T-helper 1 cell treated with Interleukin-12 subunit alpha and Interleukin-12 subunit beta and Interleukin-4 antibody, amounts not matched to agents 30 μg/mL and 1 μg/mL, for 36 hours (primary cell): Measurements from ENCODE around the gene ADRA1B.
A peak's percentile ranks its signal among the peaks of the same experiment; 100 is the strongest.

ENCODE experiments used
- H3K27ac Mint-ChIP-seq: one replicate; pipeline ENCODE4 v1.8.0; 2021; ENCODE audit warnings: mild to moderate bottlenecking, mixed read lengths
- H3K27me3 Mint-ChIP-seq: one replicate; pipeline ENCODE4 v1.8.0; 2021; ENCODE audit warnings: low read depth, mixed read lengths
- H3K36me3 Mint-ChIP-seq: one replicate; pipeline ENCODE4 v1.8.0; 2021; ENCODE audit warnings: low read depth, mixed read lengths
- H3K4me1 Mint-ChIP-seq: one replicate; pipeline ENCODE4 v1.8.0; 2021; ENCODE audit warnings: low read depth, mixed read lengths
- H3K4me3 Mint-ChIP-seq: one replicate; pipeline ENCODE4 v1.8.0; 2021; ENCODE audit warnings: mild to moderate bottlenecking, moderate library complexity, mixed read lengths
- H3K9me3 Mint-ChIP-seq: one replicate; pipeline ENCODE4 v1.8.0; 2021; ENCODE audit warnings: mixed read lengths

ADRA1B gene

GRCh38 chr5:159915904-159916840 lies at the start of gene ADRA1B:
Gene ADRA1B, plus strand, starts transcription at chr5:159916482. Its CDS starts 424 bp downstream, at chr5:159916906.
- Mint-ChIP-seq H3K9me3 (no peaks in the 10 kb centered on the region), H3K27ac (no peak within 1 kb of the TSS), H3K36me3 (no peaks in the 10 kb centered on the region), H3K4me1 (peaks cover 6% of the 10 kb centered on the region), H3K27me3 (peaks cover 64% of the 10 kb centered on the region), H3K4me3 (peak within 1 kb of the TSS; percentile 7)

- H3K27ac Mint-ChIP-seq, result no peak overlapping the region
- no peaks in the 10 kb centered on the region for H3K4me1 Mint-ChIP-seq
- H3K36me3 Mint-ChIP-seq, result no peaks in the 10 kb centered on the region
- H3K27me3 Mint-ChIP-seq, result peaks cover 1% of the 10 kb centered on the region
- H3K4me3 Mint-ChIP-seq, result no peak overlapping the region
- no peaks in the 10 kb centered on the region for H3K9me3 Mint-ChIP-seq
Measured at GRCh38 chr5:159873680-159874079, 42.6 kb upstream of the ADRA1B start.

GRCh38 chr5:159874263-159874662 lies 42.0 kb upstream of the ADRA1B start:
- no peak overlapping the region for H3K27ac Mint-ChIP-seq
- H3K27me3 Mint-ChIP-seq, result no peaks in the 10 kb centered on the region
- no peaks in the 10 kb centered on the region for H3K36me3 Mint-ChIP-seq
- no peaks in the 10 kb centered on the region for H3K9me3 Mint-ChIP-seq
- H3K4me1 Mint-ChIP-seq, result no peaks in the 10 kb centered on the region
- H3K4me3 Mint-ChIP-seq, result no peak overlapping the region

- H3K27me3 Mint-ChIP-seq, result peaks cover 8% of the 10 kb centered on the region
- no peak overlapping the region for H3K27ac Mint-ChIP-seq
- no peak overlapping the region for H3K4me3 Mint-ChIP-seq
- no peaks in the 10 kb centered on the region for H3K9me3 Mint-ChIP-seq
- H3K4me1 Mint-ChIP-seq, result no peaks in the 10 kb centered on the region
- H3K36me3 Mint-ChIP-seq, result no peaks in the 10 kb centered on the region
Measured at GRCh38 chr5:159877016-159877415, 39.3 kb upstream of the ADRA1B start.

- H3K4me3 Mint-ChIP-seq, result no peak overlapping the region
- H3K9me3 Mint-ChIP-seq, result no peaks in the 10 kb centered on the region
- no peak overlapping the region for H3K27ac Mint-ChIP-seq
- no peaks in the 10 kb centered on the region for H3K4me1 Mint-ChIP-seq
- peaks cover 8% of the 10 kb centered on the region for H3K27me3 Mint-ChIP-seq
- no peaks in the 10 kb centered on the region for H3K36me3 Mint-ChIP-seq
Measured at GRCh38 chr5:159877894-159878448, 38.3 kb upstream of the ADRA1B start.

GRCh38 chr5:159878988-159879471 lies 37.3 kb upstream of the ADRA1B start:
- Mint-ChIP-seq H3K4me1 (no peaks in the 10 kb centered on the region), H3K4me3 (no peak overlapping the region), H3K27me3 (peaks cover 8% of the 10 kb centered on the region), H3K9me3 (no peaks in the 10 kb centered on the region), H3K27ac (no peak overlapping the region), H3K36me3 (no peaks in the 10 kb centered on the region)

GRCh38 chr5:159880676-159881075 lies 35.6 kb upstream of the ADRA1B start:
- H3K27me3 Mint-ChIP-seq, result peaks cover 13% of the 10 kb centered on the region
- H3K27ac Mint-ChIP-seq, result no peak overlapping the region
- no peaks in the 10 kb centered on the region for H3K4me1 Mint-ChIP-seq
- H3K9me3 Mint-ChIP-seq, result no peaks in the 10 kb centered on the region
- no peak overlapping the region for H3K4me3 Mint-ChIP-seq
- H3K36me3 Mint-ChIP-seq, result no peaks in the 10 kb centered on the region

- no peaks in the 10 kb centered on the region for H3K36me3 Mint-ChIP-seq
- H3K4me1 Mint-ChIP-seq, result no peaks in the 10 kb centered on the region
- H3K4me3 Mint-ChIP-seq, result no peak overlapping the region
- H3K27ac Mint-ChIP-seq, result no peak overlapping the region
- H3K9me3 Mint-ChIP-seq, result no peaks in the 10 kb centered on the region
- peaks cover 13% of the 10 kb centered on the region for H3K27me3 Mint-ChIP-seq
Measured at GRCh38 chr5:159881967-159882366, 34.3 kb upstream of the ADRA1B start.

GRCh38 chr5:159883522-159883950 lies 32.7 kb upstream of the ADRA1B start:
- no peak overlapping the region for H3K27ac Mint-ChIP-seq
- no peak overlapping the region for H3K4me3 Mint-ChIP-seq
- H3K9me3 Mint-ChIP-seq, result no peaks in the 10 kb centered on the region
- no peaks in the 10 kb centered on the region for H3K4me1 Mint-ChIP-seq
- peaks cover 13% of the 10 kb centered on the region for H3K27me3 Mint-ChIP-seq
- H3K36me3 Mint-ChIP-seq, result no peaks in the 10 kb centered on the region

- Mint-ChIP-seq H3K27me3 (peaks cover 13% of the 10 kb centered on the region), H3K36me3 (no peaks in the 10 kb centered on the region), H3K9me3 (no peaks in the 10 kb centered on the region), H3K27ac (no peak overlapping the region), H3K4me1 (no peaks in the 10 kb centered on the region), H3K4me3 (no peak overlapping the region)
Measured at GRCh38 chr5:159884917-159885620, 31.2 kb upstream of the ADRA1B start.

GRCh38 chr5:159886296-159886695 lies 30.0 kb upstream of the ADRA1B start:
- H3K36me3 Mint-ChIP-seq, result no peaks in the 10 kb centered on the region
- H3K27ac Mint-ChIP-seq, result no peak overlapping the region
- H3K9me3 Mint-ChIP-seq, result no peaks in the 10 kb centered on the region
- H3K4me1 Mint-ChIP-seq, result no peaks in the 10 kb centered on the region
- peaks cover 7% of the 10 kb centered on the region for H3K27me3 Mint-ChIP-seq
- no peak overlapping the region for H3K4me3 Mint-ChIP-seq

- no peaks in the 10 kb centered on the region for H3K36me3 Mint-ChIP-seq
- no peak overlapping the region for H3K27ac Mint-ChIP-seq
- no peak overlapping the region for H3K4me3 Mint-ChIP-seq
- no peaks in the 10 kb centered on the region for H3K9me3 Mint-ChIP-seq
- peaks cover 5% of the 10 kb centered on the region for H3K27me3 Mint-ChIP-seq
- no peaks in the 10 kb centered on the region for H3K4me1 Mint-ChIP-seq
Measured at GRCh38 chr5:159887050-159887449, 29.2 kb upstream of the ADRA1B start.

GRCh38 chr5:159888860-159889259 lies 27.4 kb upstream of the ADRA1B start:
- Mint-ChIP-seq H3K4me1 (no peaks in the 10 kb centered on the region), H3K27me3 (peaks cover 5% of the 10 kb centered on the region), H3K27ac (no peak overlapping the region), H3K4me3 (no peak overlapping the region), H3K36me3 (no peaks in the 10 kb centered on the region), H3K9me3 (no peaks in the 10 kb centered on the region)

GRCh38 chr5:159890141-159890540 lies 26.1 kb upstream of the ADRA1B start:
- Mint-ChIP-seq H3K27me3 (no peaks in the 10 kb centered on the region), H3K27ac (no peak overlapping the region), H3K4me1 (no peaks in the 10 kb centered on the region), H3K9me3 (no peaks in the 10 kb centered on the region), H3K4me3 (no peak overlapping the region), H3K36me3 (no peaks in the 10 kb centered on the region)
